HFF-Myc (cell line): ENCODE measurements around the gene KCNAB2.

Experiments
- DNase-seq: peaks from one replicate; pipeline ENCODE4 v3.0.0-alpha.2; 2011; ENCODE audit warnings: low read depth; ENCODE audit errors: extremely low read depth
- H3K4me3 ChIP-seq: replicated peaks from 2 replicates; pipeline ENCODE4 v1.5.1; 2011; ENCODE audit warnings: low read depth, mild to moderate bottlenecking, control low read depth, low read length
- TF ChIP-seq, protein P1 (sequence below): IDR thresholded peaks from 2 replicates; pipeline ENCODE4 v1.5.1; 2012; ENCODE audit warnings: mild to moderate bottlenecking, low read depth, low read length, control low read depth; ENCODE audit errors: missing control alignments

The KCNAB2 gene

DNA sequence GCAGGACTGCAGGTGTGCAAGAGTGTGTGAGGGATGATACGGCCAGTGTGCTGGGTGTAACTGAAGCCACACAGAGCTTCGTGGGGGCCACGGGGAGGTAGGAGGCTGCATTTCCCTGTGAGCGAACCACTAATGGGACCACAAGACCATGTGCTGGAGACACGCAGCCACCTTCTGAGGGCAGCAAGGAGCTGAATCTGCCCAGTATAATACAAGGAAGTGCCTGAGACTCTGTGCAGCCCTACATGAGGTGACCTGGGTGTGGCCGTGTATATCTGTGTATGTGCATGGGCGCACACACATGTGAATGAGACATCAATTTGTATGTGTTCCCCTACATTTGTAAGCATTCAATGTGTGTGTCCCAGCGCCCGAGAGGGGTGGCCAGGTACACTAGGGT is 83.6 kb downstream of the KCNAB2 start:
- TF ChIP-seq, protein P1, sequence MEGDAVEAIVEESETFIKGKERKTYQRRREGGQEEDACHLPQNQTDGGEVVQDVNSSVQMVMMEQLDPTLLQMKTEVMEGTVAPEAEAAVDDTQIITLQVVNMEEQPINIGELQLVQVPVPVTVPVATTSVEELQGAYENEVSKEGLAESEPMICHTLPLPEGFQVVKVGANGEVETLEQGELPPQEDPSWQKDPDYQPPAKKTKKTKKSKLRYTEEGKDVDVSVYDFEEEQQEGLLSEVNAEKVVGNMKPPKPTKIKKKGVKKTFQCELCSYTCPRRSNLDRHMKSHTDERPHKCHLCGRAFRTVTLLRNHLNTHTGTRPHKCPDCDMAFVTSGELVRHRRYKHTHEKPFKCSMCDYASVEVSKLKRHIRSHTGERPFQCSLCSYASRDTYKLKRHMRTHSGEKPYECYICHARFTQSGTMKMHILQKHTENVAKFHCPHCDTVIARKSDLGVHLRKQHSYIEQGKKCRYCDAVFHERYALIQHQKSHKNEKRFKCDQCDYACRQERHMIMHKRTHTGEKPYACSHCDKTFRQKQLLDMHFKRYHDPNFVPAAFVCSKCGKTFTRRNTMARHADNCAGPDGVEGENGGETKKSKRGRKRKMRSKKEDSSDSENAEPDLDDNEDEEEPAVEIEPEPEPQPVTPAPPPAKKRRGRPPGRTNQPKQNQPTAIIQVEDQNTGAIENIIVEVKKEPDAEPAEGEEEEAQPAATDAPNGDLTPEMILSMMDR = no peak
- no peak overlapping the region for H3K4me3 ChIP-seq
- DNase-seq = no peak

DNA sequence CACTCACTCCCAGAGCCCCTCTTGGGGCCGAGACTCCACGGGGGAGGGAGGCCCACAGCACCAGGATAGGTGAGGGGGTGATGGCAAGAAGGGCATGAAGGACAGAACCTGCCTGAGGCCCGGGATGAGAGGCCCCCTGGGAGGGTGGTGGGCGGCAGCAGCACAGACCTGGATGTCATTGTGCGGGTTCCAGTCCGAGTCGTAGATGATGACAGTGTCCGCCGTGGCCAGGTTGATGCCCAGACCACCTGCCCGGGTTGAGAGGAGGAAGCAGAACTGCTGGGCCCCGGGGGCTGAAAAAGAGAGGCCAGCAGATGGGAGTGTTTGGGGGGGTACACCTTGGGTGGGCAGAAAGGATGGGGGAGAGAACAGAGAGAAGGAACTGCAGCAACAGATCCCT is 84.3 kb downstream of the KCNAB2 start:
- DNase-seq = no peak
- TF ChIP-seq, protein P1 = no peak
- H3K4me3 ChIP-seq = no peak overlapping the region

DNA sequence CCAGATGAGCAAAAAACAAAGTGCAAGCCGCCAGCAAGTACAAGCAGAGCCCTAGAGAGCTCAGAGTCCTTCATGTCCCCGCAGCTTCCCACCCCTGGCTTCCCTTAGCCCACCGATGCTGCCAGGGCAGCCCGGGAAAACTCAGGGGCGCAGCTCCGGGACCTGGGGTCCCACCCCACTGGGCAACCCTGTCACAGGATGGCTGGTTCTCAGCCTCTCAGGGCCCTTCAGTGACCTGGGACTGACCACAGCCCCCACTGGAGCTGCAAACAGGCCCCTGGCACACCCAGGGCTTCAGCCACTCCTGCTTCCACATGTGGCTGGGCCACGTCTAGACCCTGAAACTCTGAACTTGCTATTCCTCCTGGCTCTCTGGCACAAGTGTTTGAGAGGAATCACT is 84.9 kb downstream of the KCNAB2 start:
- TF ChIP-seq, protein P1 = no peak
- DNase-seq = no peak

DNA sequence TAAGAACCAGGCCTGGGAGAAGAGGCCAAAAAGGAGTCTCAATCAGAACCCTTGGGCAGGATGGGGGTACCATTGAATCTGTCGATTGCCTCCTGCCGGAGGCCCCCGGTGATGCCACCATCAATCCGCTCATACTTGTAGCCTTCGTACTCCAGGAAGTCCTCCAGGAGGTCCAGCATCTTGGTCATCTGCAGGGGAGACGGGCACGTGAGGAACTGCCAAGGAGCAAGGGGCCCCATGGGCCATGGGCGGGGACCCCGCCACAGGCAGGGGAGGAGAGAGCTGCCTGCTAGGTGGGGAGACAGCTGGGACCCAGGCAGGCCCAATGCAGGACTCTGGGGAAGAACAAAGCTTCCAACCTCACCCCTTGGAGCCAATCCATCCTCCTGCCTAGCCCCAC is 85.9 kb downstream of the KCNAB2 start:
- no peak overlapping the region for H3K4me3 ChIP-seq
- DNase-seq = no peak
- TF ChIP-seq, protein P1 = no peak

More for the DNA sequence above, 84.9 kb downstream of the KCNAB2 start:
- no peak overlapping the region for H3K4me3 ChIP-seq

DNA sequence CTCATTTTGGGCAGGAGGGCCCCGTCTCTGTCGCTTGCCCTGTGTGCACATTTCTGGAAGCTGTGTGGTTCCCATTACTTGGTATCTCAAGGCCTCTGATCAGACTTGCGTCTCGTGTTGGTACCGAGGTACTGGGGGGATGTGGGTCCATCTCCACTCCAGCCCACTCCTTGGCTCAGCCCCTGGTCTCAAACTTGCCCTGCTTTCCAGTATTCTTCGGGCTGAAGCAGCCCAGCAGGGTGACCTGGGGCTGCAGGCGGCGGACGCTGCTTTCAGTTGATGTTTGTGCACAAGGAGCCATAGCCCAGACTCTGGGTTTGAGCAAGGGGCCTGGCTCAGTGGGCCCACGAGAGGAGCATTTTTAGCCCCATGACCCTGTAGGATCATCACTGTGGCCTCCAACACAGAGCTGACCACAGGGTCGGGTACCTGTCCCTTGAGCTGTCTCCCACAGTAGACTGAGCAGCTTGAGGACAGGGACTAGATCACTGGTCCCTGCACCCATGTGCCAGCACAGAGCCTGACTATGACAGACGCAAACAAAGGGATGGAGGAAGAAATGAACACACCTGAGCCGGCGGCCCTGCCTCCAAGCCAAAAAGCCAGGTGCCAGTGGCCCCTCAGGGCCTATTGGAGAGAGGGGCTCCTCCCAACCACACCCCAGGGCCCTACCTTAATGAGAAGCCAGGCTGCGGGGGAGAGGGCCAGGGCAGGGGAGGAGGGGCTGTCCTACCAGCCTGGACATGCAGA is 87.6 kb downstream of the KCNAB2 start:
- TF ChIP-seq, protein P1 = no peak
- no peak overlapping the region for H3K4me3 ChIP-seq
- DNase-seq = no peak

DNA sequence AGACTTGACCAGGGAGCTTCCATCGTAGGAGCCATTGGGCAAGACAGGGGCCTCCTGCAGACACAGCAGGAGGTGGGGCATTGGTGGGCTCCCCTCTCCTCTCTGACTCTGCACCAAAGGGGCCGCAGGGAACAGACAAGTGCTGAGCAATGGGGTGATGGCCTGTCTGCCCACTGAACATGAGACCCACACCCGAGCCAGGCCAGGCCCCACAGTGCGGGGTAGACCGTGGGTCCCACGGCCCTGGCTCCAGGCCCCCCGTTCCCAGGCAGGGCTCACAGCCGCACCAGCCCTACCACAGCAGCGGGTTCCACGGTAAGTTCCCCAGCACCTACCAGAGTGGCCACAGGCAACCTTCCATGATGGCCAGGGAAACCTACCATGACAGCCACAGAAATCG is 88.5 kb downstream of the KCNAB2 start:
- no peak for DNase-seq
- H3K4me3 ChIP-seq = no peak overlapping the region
- TF ChIP-seq, protein P1 = no peak
